GF-D8 (cell line): ENCODE measurements around the gene EDEM1.
A peak's percentile ranks its signal among the peaks of the same experiment; 100 is the strongest.
"Not testable (repeated sequence)": the region's sequence is repeated elsewhere in the genome, so short reads cannot be mapped to it uniquely, and the experiment has no call there.

Source experiments
- DNase-seq: peaks from one replicate; lab custom pipeline; 2025; lab: John Stamatoyannopoulos, UW

Gene EDEM1

DNA sequence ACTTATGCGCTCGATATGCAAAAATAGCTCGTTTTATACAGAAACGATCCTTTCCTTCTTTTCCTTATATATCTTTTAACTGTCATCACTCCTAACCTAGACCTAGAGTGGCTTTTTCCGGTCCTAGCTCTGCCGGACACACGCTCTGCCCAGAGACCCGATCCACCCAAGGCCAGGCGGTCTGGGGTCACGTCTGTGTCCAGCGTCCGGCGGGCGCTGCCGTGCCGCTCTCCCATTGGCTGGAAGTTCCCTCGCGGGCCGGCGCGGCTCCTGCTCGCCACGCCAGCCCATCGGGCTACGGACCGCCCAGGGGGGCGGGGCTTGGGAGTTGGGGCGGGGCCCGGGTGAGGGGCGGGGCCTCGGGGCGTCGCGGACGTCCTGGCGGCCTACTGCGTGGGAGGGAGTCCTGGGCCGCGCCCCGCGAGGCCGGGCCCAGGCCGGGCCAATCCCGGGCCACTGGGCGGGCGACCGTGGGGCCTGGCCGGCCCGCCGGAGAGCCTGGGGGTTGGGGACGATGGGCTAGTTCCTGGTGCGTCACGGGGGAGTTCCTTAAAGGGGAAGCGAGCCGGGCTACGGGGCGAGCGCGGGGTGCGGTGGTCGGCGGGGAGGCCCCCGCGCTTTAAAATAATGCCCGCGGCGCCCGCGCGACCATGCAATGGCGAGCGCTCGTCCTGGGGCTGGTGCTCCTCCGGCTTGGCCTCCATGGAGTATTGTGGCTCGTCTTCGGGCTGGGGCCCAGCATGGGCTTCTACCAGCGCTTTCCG is at the start of gene EDEM1:
Gene EDEM1, plus strand, starts transcription at position 552 of the 764 bp plus-strand sequence. Its CDS starts 99 bp downstream, at position 651.
- DNase-seq: peak; percentile 85

DNA sequence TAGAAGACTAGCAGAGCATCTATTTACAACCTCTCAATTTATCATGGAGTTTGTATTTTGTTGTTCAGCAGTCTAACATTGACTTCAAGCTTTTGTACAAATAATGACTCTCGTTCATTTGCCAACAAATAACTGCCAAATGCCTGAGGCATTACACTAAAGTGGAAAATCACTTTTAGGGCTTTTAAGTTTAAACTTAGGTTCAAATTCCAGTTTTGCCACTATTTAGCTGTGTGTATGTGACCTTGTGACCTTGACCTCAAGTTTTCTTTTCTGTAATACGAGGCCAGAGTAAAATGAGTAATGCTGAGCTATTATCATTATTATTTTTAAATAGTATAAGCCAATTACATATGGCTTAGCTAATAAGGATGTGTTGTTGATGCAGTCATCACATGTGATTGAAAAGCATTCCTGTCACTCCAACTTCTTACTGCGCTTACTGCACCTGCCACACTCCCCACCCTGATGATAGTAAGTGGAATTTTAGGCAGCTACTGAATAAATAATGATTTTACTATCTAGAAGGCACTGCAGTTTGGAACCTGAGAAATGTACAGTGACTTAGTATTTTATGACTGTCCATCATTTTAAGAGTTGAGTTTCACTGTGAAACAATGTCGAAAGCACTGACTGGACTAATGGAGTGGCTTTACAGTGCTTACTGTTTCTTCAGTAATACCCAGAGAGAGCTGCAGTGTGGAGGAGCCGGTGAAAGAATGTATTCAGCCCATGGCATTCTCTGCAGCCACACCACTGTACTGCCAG is 49.1 kb upstream of the EDEM1 start:
- no peak for DNase-seq

DNA sequence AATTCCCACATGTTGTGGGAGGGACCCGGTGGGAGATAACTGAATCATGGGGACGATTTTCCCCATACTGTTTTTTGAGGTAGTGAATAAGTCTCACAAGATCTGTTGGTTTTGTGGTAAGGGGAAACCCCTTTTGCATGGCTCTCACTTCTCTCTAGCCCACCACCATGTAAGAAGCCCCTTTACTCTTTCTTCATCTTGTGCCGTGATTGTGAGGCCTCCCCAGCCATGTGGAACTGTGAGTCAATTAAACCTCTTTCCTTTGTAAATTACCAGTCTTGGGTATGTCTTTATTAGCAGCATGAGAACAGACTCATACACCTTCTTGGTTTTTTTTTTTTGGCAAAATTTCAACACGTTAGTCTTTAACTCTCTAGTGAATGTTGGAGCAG is 47.3 kb upstream of the EDEM1 start:
- DNase-seq: no peak

DNA sequence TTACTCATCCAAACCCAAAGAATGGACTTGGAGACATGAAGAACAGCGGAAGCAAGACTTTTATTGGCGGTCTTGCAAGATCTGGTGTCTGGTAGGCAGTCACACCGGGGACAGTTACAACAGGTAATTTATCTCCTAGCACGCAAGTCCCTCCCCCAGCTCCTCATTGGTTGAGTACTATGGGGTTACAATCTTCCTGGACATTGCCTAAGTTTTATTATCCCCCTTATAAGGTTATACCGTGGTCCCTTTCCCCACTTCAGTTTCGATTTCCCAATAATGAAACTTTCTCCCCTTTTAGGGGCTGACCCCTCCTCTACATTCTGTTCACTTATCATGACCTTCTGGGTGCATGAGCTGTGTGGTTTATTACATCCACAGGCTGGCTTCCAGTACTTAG is 46.7 kb upstream of the EDEM1 start:
- no peak for DNase-seq

DNA sequence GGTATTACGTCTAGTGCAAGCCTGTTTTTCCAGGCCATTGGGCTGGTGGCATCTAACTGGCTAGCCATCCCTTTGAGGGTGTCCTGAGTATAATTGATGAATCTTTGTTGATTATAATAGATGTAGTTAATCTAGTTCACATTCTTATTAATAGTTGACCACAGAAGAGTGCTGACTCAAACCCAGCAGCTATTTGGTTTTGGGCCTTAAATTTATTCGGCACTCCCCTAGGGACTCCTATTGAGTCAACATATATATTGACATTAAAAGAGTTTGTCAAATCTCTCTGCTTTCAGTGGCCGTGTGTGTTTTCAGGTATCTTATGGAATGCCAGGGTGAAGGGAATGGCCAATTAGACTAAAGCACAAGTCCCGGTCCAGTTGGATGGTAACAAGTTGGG is 45.7 kb upstream of the EDEM1 start:
- no peak for DNase-seq

DNA sequence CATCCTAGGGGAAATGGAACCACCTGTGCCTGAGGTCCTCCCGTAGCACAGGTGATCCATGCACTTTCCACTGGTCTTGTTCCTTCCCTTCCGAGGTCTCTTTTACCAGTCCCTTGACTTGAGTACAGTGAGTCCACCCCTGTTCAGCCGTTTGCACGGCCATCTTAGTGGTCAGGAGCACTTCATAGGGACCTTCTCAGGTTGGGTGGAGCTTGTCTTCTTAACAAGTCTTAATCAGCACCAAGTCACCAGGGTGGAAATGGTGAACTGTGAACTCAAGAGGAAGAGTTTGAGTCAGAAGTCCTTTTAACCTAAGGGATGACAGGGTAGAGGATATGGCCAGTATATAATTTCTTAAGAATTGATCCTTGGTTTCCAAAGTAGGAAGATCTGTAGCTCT is 44.0 kb upstream of the EDEM1 start:
- no peak for DNase-seq

DNA sequence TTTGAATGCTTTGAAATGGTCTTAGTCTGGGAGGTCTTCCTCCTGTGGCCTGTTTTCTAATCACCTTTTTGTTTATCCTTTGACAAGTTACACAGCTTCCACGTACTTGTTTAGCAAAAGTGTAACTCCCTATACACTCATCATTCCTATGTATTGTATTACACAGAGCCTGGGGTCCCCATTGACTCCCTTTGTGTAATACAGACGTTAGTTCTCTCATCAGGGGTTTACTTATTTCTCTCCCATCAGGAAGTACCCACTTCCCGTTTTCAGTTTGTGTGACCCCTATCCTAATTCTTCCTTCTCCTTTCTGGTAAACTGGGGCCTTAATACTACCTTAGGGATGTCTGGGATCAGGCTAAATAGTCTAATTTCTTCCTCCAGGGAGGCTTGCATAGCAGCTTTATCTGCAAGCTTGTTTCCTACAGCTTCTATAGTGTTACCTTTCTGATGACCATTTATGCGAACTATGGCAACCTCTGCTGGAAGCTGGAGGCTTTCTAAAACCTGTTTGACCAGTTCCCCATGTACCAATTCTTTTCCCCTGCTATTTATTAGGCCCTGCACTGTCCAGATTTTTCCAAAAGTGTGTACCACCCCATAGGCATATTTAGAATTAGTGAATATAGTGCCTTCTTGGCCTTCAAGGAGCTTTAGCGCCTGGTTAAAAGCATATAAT is 43.1 kb upstream of the EDEM1 start:
- DNase-seq: peak; percentile 20

DNA sequence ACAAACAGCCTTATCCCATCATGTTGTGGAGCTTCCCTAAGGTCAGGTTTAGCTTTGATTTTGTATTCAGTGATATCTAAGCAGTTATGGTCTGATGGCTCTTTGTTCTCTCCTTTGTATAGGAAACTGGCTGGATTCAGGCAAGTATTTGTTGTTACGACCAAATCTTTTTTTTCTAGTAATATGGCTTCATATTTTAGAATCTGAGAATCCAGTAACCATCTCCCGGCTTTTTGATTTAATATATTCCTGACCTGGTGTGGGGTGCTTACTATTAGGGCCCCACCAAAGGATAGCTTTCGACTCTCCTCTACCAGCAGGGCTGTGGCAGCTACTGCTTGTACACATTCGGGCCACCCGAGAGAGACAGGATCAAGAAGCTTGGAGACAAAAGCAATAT is 42.4 kb upstream of the EDEM1 start:
- no peak for DNase-seq

DNA sequence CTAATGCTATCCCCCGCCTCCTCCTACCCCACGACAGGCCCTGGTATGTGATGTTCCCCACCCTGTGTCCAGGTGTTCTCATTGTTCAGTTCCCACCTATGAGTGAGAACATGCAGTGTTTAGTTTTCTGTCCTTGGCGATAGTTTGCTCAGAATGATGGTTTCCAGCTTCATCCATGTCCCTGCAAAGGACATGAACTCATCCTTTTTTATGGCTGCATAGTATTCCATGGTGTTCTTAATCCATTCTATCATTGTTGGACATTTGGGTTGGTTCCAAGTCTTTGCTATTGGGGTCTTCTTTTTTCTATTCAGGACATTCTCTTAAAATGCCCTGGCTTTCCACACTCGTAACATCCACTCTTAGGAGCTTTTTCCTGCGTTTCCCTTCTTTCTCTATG is 40.4 kb upstream of the EDEM1 start:
- not testable (repeated sequence) for DNase-seq

DNA sequence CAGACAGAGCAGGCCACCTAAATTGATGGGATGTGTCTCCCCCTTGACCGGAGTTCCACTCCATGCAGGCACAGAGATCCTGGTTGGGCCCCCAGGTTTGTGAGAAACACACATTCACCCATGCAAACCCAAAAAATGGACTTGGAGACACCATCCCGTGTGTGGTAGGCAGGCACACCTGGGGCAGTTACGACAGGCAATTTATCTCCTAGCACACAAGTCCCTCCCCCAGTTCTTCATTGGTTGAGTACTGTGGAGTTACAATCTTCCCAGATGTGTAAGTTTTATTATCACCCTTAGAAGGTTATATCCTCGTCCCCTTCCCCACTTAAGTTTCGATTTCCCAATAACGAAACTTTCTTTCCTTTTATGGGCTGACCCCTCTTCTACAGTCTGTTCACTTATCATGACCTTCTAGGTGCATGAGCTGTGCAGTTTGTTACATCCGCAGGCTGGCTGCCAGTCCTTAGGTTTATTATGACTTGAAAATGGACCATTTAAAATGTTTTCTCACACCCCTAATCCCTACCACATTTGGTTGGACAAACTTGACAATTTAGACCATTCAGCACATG is 38.1 kb upstream of the EDEM1 start:
- DNase-seq: no peak

DNA sequence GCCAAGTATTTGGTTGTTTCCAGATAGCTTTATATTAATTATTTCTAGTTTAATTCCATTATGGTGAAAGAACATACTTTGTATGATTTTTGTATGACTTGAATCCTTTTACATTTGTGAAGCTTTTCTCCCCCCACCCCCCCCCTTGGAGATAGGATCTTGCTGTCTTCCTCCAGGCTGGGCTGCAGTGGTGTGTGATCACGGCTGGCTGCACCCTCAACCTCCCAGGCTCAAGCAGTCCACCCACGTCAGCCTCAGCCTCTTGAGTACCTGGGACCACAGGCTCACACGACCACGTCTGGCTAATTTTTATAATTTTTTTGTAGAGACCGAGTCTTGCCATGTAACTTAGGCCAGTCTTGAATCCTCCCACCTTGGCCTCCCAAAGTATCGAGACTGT is 35.9 kb upstream of the EDEM1 start:
- DNase-seq: no peak

DNA sequence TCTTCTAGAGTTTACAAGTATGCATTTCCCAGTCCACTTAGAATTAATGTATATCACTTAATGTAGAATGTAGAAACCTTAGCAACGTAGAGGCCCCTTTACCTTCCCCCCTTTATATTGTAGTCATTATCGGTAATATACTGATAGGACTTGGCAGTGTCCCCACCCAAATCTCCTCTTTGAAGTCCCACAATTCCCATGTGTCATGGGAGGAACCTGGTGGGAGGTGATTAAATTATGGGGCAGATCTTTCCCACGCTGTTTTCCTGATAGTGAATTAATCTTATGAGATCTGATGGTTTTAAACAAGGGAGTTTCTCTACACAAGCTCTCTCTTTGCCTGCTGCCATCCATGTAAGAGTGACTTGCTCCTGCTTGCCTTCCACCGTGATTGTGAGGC is 34.4 kb upstream of the EDEM1 start:
- no peak for DNase-seq

DNA sequence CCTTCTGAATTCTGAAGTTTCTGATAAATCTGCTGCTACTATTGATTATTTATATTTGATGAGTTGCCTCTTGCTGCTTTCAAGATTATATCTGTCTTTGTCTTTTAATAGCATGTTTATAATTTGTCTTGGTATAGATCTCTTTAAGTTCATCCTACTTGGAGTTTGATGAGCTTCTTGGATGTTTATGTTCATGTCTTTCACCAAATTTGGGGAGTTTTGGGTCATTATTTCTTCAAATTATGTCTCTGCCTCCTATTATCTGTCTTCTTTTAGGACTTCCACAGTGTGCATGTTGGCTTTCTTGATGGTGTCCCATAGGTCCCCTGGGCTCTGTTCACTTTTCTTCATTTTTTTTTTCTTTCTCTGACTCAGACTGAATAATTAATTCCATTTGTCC is 32.3 kb upstream of the EDEM1 start:
- DNase-seq: no peak

DNA sequence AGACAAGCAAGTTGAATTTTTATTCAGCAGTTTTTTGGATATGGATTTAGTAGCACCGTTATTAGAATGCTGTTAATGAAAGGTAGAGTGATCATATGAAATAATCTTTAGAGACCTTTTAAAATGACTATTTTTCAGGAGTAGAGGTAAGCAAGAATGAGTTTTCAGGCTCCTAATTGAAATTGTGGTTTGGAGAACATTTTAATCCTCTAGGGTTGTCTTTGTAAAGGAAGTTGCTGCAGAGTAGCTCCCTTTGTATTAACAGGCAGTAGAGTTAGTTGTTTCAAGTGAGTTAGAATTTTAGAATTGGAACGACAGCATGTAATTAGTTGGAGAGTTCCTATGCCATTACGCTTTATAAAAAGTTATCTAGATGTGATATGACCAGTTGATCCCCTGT is 27.2 kb upstream of the EDEM1 start:
- DNase-seq: no peak

DNA sequence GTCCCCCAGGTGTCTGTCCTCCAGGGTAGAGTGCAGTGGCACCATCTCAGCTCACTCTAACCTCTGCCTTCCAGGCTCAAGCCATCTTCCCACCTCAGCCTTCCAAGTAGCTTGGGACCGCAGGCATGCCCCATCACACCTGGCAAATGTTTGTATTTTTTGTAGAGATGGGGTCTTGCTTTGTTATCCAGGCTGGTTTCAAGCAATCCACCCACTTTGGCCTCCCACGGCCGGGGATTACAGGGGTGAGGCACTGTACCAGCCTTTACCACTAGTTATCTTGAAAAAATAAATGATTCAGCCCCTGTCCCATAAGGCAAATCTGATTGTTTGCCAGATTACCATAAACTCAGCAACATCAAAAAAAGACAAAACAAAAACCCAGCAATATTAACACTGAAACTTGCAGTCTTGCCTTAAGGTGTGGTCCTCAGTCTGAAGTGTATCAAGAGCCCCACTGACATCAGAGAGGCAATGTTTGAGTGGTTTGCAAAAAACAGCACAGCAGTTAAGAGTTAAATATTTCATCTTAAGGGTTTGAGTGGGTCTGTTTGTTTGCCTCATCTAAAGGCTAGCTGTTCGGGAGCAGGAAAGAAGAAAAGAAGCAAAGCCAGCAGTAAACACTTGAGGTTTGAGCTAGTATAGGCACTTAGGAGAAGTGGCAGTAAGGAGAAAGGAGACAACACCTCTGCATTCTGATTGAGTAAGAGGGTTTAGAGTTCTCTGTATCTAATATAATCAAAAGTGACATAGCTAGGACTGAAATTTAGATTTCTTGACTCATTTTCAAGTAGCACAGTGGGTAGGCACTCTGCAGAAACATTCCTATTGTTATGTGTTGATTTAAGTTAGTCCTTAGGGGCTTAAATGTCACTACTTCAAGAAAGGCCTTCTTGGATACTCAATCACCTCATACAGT is 26.3 kb upstream of the EDEM1 start:
- DNase-seq: no peak

DNA sequence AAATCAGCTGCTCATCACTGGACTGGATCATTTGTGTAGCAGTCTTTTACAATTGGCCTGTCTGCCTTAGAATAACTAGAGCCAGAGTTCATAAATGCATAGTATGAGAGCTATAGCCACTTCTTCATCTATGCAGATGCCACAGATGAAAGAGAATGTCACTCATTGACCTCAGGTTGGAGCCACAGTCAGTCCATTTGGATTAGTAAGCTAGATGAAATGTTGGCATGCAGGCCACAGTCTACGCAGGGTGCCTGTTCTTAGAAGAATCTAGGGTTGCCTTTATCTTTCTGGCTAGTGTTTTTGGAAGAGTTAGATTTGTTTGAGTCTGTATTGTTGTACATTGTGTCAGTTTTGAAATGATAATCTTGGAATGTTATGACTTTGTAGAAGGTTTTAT is 25.4 kb upstream of the EDEM1 start:
- no peak for DNase-seq

DNA sequence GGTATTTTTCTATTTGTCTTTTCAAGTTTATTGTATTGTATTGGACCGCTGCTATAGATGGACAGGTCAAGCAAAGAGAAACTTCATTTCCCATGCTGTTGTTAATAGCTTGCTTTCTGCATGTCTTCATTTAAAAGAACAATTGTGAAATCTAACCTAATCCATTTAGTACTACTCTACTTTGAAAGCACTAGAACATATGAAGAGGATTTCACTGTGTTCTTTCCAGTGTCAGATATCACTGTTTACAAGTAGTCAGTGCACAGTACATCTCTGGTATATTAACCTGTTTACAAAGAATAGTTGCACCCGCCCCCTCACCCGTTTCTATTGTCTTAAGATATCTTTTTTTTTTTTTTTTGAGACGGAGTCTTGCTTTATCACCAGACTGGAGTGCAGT is 21.8 kb upstream of the EDEM1 start:
- DNase-seq: no peak

DNA sequence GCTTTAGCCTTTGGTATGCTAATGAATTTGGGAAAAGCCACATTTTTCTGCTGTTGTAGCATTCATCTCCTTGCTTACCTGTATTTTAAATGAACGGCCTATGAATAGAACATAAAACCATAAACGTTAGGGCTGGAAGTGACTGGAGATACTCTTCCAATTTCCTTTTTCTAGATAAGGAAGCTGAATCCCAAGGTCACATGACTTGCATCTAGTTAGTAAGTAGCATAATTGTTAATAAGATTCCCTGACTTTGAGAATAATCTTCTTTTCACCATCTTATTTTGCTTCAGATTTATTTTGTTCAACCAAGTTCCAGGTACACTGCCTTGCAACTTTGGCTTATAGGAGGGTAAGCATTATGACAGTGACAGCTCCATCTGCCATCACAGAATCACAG is 20.7 kb upstream of the EDEM1 start:
- no peak for DNase-seq

DNA sequence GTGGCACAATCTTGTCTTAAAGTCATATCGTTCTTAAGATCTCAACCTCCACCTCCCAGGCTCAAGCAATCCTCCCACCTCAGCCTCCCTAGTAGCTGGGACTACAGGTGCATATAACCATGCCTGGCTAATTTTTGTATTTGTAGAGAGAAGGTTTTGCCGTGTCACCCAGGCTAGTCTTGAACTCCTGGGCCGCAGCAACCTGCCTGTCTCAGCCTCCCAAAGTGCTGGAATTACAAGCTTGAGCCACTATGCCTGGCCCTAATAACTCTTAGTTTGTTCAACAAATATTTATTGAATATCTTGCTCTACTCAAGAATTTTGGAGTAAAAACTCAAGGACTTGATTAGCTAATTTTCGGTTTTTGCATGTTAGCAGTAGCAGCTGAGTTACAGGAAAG is 19.4 kb upstream of the EDEM1 start:
- no peak for DNase-seq

DNA sequence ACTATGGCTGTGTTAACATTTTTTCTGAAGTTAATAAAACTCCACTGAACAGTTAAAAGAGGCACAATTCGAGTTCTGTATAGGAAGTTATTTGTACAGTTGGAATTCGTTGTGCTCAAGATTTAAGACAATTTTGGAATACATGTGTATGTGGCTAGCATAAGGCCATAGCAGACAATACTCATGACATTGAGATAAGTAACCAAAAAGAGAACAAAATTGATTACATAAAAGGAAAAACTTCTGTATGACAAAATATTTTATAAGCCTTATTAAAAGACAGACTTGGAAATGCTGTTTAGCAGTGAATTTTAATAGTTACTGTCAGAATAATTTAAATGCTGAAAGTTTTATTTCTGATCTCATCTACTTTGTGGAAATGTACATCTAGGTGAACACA is 17.7 kb upstream of the EDEM1 start:
- DNase-seq: no peak

DNA sequence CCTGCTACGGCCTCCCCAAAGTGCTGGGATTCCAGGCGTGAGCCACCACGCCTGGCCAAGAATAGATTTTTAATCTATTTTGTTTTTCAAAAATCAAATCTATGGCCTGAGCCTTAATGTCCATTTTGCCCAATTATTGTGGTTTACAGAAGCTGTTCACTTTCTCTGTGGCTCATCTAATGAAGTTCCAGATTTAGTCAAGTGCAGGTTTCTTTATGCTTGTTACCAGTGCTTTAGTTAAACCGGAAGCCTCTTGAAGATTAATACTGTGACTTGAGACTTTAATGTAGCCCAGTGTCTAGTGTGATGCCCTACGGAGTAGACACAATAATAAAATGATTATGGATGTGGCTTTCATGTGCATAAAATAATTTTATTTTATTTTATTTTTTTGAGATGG is 16.5 kb upstream of the EDEM1 start:
- DNase-seq: no peak

DNA sequence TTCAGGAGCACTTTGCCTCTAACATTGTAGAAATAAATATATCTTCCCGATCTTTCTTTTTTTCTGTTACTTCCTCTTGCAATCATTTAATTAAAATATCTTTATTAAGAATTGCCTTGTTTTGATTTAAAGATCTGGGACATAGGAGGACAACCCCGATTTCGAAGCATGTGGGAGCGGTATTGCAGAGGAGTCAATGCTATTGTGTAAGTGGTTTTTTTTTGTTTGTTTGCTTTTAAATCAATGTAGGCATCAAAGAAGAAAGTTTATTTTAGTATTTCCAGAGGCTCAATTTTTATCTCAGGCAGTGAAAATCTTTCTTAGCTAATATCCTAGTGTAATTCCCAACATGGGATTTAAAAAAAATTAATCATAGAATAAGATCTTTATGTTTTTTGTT is 15.5 kb upstream of the EDEM1 start:
- no peak for DNase-seq
